Caki2 (cell line): Measurements from ENCODE around the gene C18orf63. TPM values are rescaled to one million over a fixed set of nuclear protein-coding genes. Genes with fewer than 3 reads are reported as not detected.

Experiments used
- DNase-seq: peaks from one replicate; pipeline ENCODE4 v3.0.0-alpha.2; 2015; ENCODE audit warnings: low read depth
- in situ Hi-C: cut with HindIII; loops from 2 replicates; pipeline ENCODE4 v1.10.0; 2016; ENCODE audit warnings: low sequenced_read_pairs, low pct_unique_long_range_greater_than_20kb, mixed read lengths
- total RNA-seq: library from RNA; depleted of rRNA; stranded (reverse); fragments of >200 nt; shearing (Covaris generic); gene quantifications from 2 replicates; pipeline ENCODE4 v1.2.3, GENCODE V29; 2014; ENCODE audit warnings: low replicate concordance

Gene C18orf63
- total RNA-seq, 1 experiment from 2014 or later, result not detected

DNA sequence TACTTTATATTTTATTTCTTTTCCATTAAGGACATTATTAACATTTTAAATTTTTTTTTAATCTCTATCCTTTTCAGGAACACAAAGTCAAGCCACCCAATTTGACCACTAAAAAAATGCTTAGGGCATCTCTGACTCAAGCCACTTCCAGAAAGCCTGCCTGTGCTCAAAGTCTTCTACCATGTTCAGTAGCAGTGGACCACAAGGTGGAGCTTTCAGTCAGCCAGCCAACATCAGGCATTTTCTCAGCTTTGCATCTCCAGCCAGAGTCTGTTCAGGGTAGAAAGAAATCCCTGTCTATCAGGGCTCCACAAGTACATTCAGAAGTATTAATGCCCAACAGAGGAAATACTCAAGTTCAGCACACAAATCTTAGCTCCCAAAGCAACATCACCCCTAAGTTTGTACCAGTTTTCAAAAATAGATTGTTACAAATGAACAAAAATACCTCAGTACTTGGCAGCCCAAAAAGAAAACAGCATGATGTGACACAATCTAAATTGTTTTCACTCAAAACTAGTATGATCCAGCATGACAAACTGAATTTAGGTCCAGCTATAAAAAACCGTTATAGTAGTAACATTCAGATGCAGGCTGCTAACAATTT lies 37.6 kb downstream of the C18orf63 start:
- DNase-seq, result no peak
- in situ Hi-C loops, result no loop called here

- no peak for DNase-seq
- in situ Hi-C loops, result no loop called here
Measured at GRCh38 chr18:74356959-74357358, 41.3 kb downstream of the C18orf63 start.

DNA sequence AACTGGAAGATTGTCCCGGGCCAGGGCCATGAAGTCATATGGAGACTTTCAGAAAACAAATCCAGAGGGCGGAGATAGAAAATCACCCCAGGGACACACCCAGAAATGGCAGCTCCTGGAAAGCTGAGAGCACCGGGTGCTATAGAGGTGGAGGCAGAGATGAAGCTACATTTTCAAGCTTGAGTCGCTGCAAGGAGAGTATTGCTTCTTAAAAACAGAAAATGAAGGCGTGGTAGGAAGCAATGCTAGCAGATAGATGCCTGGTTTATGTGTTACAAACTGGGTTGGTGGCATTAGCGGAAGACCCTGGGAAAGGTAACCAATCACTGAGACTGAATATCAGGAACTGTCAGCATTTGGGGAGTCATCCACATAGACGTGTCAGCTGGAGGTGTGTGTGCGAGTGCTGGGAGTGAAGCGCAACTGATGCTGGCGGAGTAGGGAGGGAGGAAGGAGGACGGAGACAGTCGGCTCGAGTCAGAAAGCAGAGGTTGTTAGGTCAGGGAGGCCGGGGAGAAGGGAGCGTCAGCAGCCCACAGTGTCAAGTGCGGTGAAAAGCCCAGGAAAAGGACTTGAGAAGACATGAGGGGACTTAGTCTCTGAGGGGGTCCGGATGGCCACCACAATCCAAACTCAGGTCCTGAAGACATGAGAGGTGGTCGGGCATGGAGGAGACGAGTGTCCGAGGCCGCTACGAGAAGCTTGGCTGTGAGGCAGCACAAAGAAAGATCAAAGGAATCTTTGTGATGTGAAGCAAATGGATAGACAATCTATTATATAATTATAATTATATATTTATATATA lies 45.4 kb downstream of the C18orf63 start:
- in situ Hi-C loops, result no loop called here
- no peak for DNase-seq

DNA sequence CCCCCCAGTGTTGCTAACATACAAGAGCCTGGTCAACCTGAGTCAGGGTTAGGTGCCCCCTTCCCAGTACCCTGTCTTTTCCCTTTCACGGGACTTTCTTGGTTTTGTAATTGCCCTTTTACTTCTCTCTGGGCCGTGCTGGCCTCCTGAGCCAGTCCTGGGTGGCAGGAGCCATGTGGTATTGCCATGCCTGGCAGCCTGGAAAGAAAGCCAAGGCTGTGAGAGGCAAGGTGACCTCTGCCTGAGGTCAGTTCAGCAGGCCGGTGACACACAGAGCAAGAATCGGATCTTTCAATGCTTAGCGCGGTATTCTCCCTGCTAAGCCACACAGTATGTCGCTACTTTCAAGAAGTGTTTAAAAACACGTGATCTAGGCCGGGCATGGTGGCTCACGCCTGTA lies 52.3 kb downstream of the C18orf63 start:
- in situ Hi-C loops, result no loop called here
- DNase-seq, result no peak

- in situ Hi-C loops, result no loop called here
- no peak for DNase-seq
Measured at GRCh38 chr18:74368901-74369705, 53.5 kb downstream of the C18orf63 start.

DNA sequence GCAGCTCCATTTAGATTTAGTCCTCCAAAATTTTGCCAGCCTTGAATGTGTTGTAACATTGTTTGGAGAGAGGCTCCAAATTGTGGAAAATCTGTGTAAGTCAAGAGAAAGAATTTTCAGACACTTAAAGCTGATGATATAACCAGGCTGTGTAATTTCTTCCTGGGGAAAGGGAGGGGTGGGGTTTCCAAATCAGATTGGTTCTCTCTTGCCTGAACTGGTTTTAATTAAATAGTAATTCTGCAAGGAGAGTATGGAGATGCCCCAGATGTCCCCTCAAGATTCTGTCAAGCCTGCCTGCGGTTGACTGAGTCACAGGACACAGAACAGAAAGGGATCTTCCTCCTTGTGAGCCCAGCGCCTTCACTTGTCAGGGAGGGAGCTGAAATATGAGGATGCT lies 54.5 kb downstream of the C18orf63 start:
- DNase-seq, result no peak
- in situ Hi-C loops, result no loop called here

- in situ Hi-C loops, result no loop called here
- no peak for DNase-seq
Measured at GRCh38 chr18:74373428-74373827, 57.8 kb downstream of the C18orf63 start.

- in situ Hi-C loops, result no loop called here
- DNase-seq, result peak; percentile 72
Measured at GRCh38 chr18:74375999-74376398, 60.4 kb downstream of the C18orf63 start.

GRCh38 chr18:74376523-74376922 lies 60.9 kb downstream of the C18orf63 start:
- in situ Hi-C loops, result no loop called here

GRCh38 chr18:74377776-74378175 lies 62.1 kb downstream of the C18orf63 start:
- no peak for DNase-seq
- in situ Hi-C loops, result no loop called here

More at GRCh38 chr18:74376523-74376922, 60.9 kb downstream of the C18orf63 start:
- no peak for DNase-seq

GRCh38 chr18:74378179-74378682 lies 62.6 kb downstream of the C18orf63 start:
- DNase-seq, result no peak

GRCh38 chr18:74380916-74381315 lies 65.3 kb downstream of the C18orf63 start:
- in situ Hi-C loops, result no loop called here
- DNase-seq, result no peak

More at GRCh38 chr18:74378179-74378682, 62.6 kb downstream of the C18orf63 start:
- in situ Hi-C loops, result no loop called here

DNA sequence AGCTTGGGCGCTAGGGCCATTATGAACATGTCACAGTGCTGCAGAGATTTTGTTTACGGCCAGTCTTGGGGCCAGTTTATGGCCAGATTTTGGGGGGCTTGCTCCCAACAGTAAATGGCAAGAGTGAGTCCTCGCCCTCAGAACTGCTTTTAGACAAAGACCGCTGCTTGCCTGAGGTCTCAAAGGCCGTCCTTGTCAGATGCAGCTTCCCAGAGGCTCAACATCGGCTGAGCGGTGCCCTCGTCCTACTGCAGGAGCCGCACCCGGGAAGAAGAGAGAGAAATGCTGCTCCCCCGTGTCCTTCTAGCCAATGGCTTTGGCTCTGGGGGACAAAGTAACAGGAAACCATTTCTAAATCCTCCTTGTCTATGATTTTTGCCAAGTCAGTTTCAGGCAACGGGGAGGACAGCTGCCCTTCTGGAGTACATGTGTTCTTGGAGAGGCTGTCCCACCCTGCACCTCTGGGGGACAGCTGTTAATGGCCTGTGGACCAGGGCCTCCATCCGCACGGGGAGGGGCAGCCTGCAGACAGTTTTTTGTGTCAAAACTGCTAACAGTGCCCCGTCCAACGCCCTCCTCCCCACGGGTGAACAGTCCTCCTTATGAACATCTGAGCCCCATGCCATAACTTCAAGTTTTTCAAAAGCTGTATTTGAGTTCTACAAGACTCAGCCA lies 66.1 kb downstream of the C18orf63 start:
- DNase-seq, result no peak
- in situ Hi-C loops, result no loop called here

DNA sequence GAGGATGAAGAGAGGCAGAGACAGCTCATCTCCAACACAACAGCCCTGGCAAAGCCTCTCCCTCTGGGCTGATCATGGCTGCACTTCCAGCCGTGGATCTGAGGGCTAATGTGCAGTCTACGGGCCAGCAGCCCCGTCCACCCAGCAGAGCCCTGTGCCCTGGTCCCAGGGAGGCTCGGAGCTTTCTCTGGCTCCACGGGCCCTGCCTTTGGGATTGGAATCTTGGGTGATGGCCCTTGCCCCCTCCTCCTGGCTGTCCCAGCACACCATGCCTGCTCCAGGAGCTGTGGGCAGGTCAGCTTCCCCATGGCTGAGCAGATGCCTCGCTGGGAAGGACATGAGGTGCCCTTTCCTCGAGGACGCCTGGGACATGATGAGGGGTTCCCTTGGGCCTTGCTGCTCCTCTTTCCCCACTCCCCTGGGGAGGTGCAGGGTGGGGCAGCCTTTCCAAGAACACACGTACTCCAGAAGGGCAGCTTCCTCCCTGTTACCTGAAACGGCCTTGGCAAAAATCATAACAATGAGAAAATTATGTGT lies 66.9 kb downstream of the C18orf63 start:
- in situ Hi-C loops, result no loop called here
- no peak for DNase-seq

DNA sequence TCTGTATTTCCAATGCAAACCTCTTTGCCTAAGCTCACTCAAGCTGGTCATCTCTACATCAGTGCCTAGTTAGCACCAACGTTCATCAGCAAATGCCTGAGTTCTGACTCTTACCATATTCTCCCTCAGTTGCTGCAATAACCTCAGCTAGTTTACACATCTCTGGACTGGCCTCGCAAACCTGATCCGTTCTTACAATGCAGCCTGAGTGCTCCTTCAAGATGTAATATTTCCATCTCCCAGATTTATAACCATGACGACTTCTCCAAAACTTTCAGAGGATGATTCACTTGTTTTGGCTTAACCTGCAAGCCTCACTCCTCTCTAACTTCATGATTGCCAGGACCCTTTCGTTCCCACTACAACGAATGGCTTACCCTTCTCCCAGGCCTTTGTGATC lies 71.7 kb downstream of the C18orf63 start:
- in situ Hi-C loops, result no loop called here
- no peak for DNase-seq

- in situ Hi-C loops, result no loop called here
- no peak for DNase-seq
Measured at GRCh38 chr18:74388227-74388626, 72.6 kb downstream of the C18orf63 start.

DNA sequence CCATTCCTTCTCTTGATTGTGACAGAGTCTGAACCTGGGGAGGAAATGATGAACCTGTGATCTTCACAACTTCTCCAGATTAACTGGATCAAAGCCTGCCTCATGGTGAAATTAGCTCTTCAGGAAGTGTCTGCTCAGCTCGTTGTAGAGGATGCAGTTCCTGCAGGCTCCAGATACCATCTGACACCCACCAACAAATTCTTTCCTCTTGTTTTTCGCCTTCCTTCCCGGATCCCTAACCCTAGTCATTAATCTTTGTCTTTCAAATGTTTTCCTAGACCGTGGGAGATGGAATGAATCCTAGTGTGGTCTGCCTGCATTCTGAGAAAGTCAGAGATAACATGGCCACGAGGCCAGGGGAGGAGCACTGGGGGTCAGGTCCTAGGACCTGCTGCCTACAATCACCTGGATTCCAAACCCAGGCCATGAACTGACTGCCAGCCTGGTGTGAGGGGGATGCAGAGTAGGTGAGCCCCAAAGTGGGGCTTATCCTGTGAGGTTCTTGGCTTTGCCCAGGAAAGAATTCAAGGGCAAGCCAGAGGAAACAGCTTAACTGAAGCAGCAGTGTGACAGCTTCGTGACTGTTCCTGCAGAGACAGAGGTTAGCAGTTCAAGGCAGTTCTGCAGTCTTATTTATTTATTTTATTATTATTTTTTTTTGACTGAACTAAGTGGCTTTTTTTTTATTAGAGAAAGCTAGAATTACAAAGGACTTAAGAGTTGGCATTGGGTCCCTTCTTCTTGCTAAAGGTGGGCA lies 73.7 kb downstream of the C18orf63 start:
- no peak for DNase-seq
- in situ Hi-C loops, result no loop called here
